IPS DF 19.7 (cell line): ENCODE results near the gene FAM184A.

Experiments
- DNase-seq: peaks from one replicate; pipeline ENCODE4 v3.0.0-alpha.2; 2013; ENCODE audit warnings: low read depth, low spot score

The FAM184A gene

GRCh38 chr6:118965371-118965770 is 113.1 kb downstream of the FAM184A start:
- no peak for DNase-seq

GRCh38 chr6:118963003-118963402 is 115.5 kb downstream of the FAM184A start:
- no peak for DNase-seq

- DNase-seq, result no peak
Observed at GRCh38 chr6:118959903-118960302, 118.6 kb downstream of the FAM184A start.

GRCh38 chr6:118953391-118953790 is 125.1 kb downstream of the FAM184A start:
- DNase-seq, result no peak

- no peak for DNase-seq
Observed at GRCh38 chr6:118952683-118953082, 125.8 kb downstream of the FAM184A start.

GRCh38 chr6:118945217-118945616 is 133.2 kb downstream of the FAM184A start:
- no peak for DNase-seq

- DNase-seq, result no peak
Observed at GRCh38 chr6:118940770-118941169, 137.7 kb downstream of the FAM184A start.

- no peak for DNase-seq
Observed at GRCh38 chr6:118939683-118940082, 138.8 kb downstream of the FAM184A start.

GRCh38 chr6:118935978-118936703 is 142.3 kb downstream of the FAM184A start:
- DNase-seq, result no peak

- no peak for DNase-seq
Observed at GRCh38 chr6:118935331-118935668, 143.2 kb downstream of the FAM184A start.

- peak; percentile 35 for DNase-seq
Observed at GRCh38 chr6:118934461-118935330, 143.8 kb downstream of the FAM184A start, which contains the start of gene MCM9. Gene MCM9 (minus strand): TSS chr6:118935159. CDS start chr6:118931723, 3,436 bp downstream.

GRCh38 chr6:118933855-118934460 is 144.5 kb downstream of the FAM184A start:
- no peak for DNase-seq

GRCh38 chr6:118932421-118932820 is 146.0 kb downstream of the FAM184A start:
- DNase-seq, result no peak

GRCh38 chr6:118931436-118931835 is 147.0 kb downstream of the FAM184A start:
- DNase-seq, result no peak

GRCh38 chr6:118930680-118931079 is 147.8 kb downstream of the FAM184A start:
- DNase-seq, result no peak

- DNase-seq, result no peak
Observed at GRCh38 chr6:118923035-118923434, 155.4 kb downstream of the FAM184A start.

- no peak for DNase-seq
Observed at GRCh38 chr6:118921084-118921483, 157.4 kb downstream of the FAM184A start.

GRCh38 chr6:118918329-118918725 is 160.1 kb downstream of the FAM184A start:
- DNase-seq, result no peak

GRCh38 chr6:118917546-118918328 is 160.7 kb downstream of the FAM184A start:
- DNase-seq, result no peak

GRCh38 chr6:118914598-118914997 is 163.9 kb downstream of the FAM184A start:
- DNase-seq, result no peak

- DNase-seq, result no peak
Observed at GRCh38 chr6:118913161-118913560, 165.3 kb downstream of the FAM184A start.

GRCh38 chr6:118912646-118913045 is 165.8 kb downstream of the FAM184A start:
- DNase-seq, result no peak
